Subcutaneous preadipocyte (primary cell): Measurements from ENCODE around the gene CASTOR1. TPM values are rescaled to one million over a fixed set of nuclear protein-coding genes. Genes with fewer than 3 reads are reported as not detected.

Experiments
- total RNA-seq: library from RNA; depleted of rRNA; stranded (reverse); fragments of >200 nt; gene quantifications from 2 replicates; pipeline ENCODE4 v1.2.3, GENCODE V29; 2012

CASTOR1 gene
- 2.3 and 2.9 TPM in 2 replicates for total RNA-seq

GRCh38 chr22:30289141-30289979 is at the start of gene CASTOR1:
Gene CASTOR1, minus strand, starts transcription at chr22:30289505. Its CDS starts 8 bp downstream, at chr22:30289497.

DNA sequence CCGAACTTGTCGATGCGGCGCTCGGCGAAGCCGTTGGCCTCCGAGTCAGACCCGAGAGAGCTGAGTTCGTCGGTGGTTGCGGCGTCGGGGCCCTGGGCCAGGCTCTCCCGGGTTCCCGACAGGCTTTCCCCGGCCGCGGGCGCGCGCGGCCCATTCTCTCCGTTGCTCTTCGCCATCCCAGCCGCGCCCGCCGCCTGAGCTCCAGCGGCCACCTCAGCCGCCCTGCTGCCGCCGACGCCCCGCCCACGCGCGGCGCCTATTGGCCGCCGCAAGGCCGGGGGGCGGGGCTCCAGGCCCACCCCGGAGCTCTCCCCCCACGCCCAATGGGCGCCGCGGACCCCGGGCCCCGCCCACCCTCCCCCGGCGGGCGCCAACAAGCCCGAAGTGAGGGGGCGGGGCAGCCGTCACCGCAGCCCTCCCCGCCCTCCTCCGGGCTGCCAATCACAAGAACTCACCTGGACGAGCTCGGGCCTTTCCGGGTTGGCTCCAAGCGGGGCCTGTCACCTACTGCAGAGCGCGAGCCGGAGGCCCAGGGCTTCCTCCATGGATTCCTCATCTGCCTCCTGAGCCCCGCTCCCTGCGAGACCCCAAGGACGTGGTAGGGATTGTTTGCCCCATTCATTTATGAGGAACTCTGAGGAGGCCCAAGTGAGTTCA is 37.5 kb upstream of the CASTOR1 start, which contains the start of gene TBC1D10A:
TSS of gene TBC1D10A (minus strand) at position 236 of the 657 bp plus-strand sequence. CDS start at position 176, 60 bp downstream.

GRCh38 chr22:30266445-30267381 is 22.6 kb downstream of the CASTOR1 start, which contains the start of gene OSM:
Gene OSM, minus strand, starts transcription at chr22:30266851. Its CDS starts 52 bp downstream, at chr22:30266799.

DNA sequence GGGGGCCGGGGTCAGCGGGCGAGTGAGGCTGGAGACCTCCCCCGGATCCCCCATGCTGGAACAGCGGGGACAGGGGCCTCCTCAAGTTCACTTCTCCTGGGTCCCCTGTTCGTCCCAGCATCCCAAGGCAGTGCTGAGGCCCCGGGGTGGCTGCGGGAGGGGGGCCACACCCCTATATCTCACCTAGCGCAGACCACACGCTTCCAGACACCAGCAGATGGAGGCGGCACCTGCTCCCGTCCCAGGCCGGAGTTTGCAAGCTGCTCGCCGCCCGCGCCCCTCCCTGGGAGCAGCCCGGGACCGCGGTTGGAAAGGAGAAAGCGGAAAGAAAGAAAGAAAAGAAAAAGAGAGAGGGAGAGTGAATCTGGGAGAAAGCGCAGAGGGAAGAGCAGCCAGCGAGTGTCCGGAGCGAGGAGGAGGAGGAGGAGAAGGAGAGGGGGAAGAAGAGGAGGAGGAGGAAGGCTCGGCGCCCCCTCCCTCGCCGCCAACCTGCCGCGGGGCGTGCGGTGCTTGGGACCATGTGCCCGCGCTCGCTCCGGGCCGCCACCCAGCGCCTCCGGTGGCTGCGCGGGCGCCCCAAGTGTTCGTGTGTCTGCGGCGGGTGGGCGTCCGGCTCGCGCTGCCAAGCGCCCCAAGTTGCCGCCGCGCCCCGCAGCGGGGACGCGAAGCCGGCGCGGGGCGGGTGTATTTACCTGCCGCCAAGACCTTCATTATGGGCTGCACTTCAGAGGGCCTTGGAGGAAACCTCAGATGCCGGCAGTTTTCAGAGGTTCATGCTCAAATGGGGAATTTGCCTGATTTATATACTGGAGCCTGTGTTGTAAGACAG is 43.1 kb downstream of the CASTOR1 start, which contains the start of gene LIF:
TSS of gene LIF (minus strand) at position 775 of the 829 bp plus-strand sequence. CDS start at position 711, 64 bp downstream.

Other genes with a start within 250 kb of the CASTOR1 start
- gene HORMAD2, start 209.0 kb downstream of the CASTOR1 start, total RNA-seq: not detected in 2 replicates
- gene LIF, start 42.7 kb downstream of the CASTOR1 start, total RNA-seq: 1.5 and 3.1 TPM in 2 replicates
- not detected in 2 replicates for gene OSM, start 22.7 kb downstream of the CASTOR1 start, total RNA-seq
- gene TBC1D10A, start 37.4 kb upstream of the CASTOR1 start, total RNA-seq: 12.9 and 15.6 TPM in 2 replicates
- gene SF3A1, start 67.4 kb upstream of the CASTOR1 start, total RNA-seq: 19.5 and 41.4 TPM in 2 replicates
- 1.1 and 1.6 TPM in 2 replicates for gene CCDC157, start 67.5 kb upstream of the CASTOR1 start, total RNA-seq
- gene RNF215, start 97.9 kb upstream of the CASTOR1 start, total RNA-seq: 12.9 and 14.5 TPM in 2 replicates
- 17.4 and 25.0 TPM in 2 replicates for gene SEC14L2, start 107.5 kb upstream of the CASTOR1 start, total RNA-seq
- gene MTFP1, start 136.3 kb upstream of the CASTOR1 start, total RNA-seq: 6.6 and 10.9 TPM in 2 replicates
- not detected in 2 replicates for gene SEC14L3, start 182.5 kb upstream of the CASTOR1 start, total RNA-seq
- gene SEC14L4, start 216.2 kb upstream of the CASTOR1 start, total RNA-seq: 0.78 and 1.1 TPM in 2 replicates